Bronchial epithelial cell (primary cell): ENCODE measurements around the gene RALGDS. TPM values are rescaled to one million over a fixed set of nuclear protein-coding genes. Genes with fewer than 3 reads are reported as not detected.

Source experiments
- DNase-seq: peaks from one replicate; pipeline ENCODE4 v3.0.0-alpha.2; 2010; ENCODE audit warnings: low read depth
- FAIRE-seq: peaks from 2 replicates; lab custom pipeline; 2011; peaks lifted over from hg19 to GRCh38; lab: Jason Lieb, UNC
- H3K27me3 ChIP-seq: 2 replicates; pipeline ENCODE4 v1.5.1; 2011; ENCODE audit warnings: low read length; ENCODE audit not compliant: control insufficient read depth, insufficient read depth
- H3K36me3 ChIP-seq: 2 replicates; pipeline ENCODE4 v1.5.1; 2011; ENCODE audit warnings: low read length; ENCODE audit not compliant: control insufficient read depth, insufficient read depth
- H3K4me3 ChIP-seq: 2 replicates; pipeline ENCODE4 v1.5.1; 2011; ENCODE audit warnings: mild to moderate bottlenecking, low read depth, low read length, control low read depth
- CTCF ChIP-seq: IDR thresholded peaks from 2 replicates; pipeline ENCODE4 v1.5.1; 2011; ENCODE audit warnings: mild to moderate bottlenecking, moderate library complexity, low read length, control low read depth, inconsistent platforms; ENCODE audit not compliant: insufficient read depth, severe bottlenecking
- total RNA-seq: library from RNA; depleted of rRNA; stranded (reverse); fragments of >200 nt; gene quantifications from 2 replicates; pipeline ENCODE4 v1.2.1, GENCODE V29; 2014

The RALGDS gene
- total RNA-seq, 1 donor from 2014 or later, result 18.7 TPM

- Histone ChIP-seq H3K27me3 (no peaks in the 10 kb centered on the region), H3K36me3 (peaks cover 7% of the 10 kb centered on the region), H3K4me3 (no peak overlapping the region)
- DNase-seq, result no peak
- no peak for FAIRE-seq
- TF ChIP-seq CTCF, result no peak
These were observed 60.6 kb downstream of the RALGDS start for GRCh38 chr9:133060417-133060841.

- no peak for TF ChIP-seq CTCF
- no peak overlapping the region for H3K4me3 ChIP-seq
- peak; percentile 82 for DNase-seq
- H3K27me3 ChIP-seq, result no peaks in the 10 kb centered on the region
- H3K36me3 ChIP-seq, result peaks cover 8% of the 10 kb centered on the region
- FAIRE-seq, result no peak
These were observed 61.4 kb downstream of the RALGDS start for GRCh38 chr9:133059623-133060022.

GRCh38 chr9:133058550-133059320 is 62.3 kb downstream of the RALGDS start:
- no peaks in the 10 kb centered on the region for H3K27me3 ChIP-seq
- FAIRE-seq (peak; percentile 40), DNase-seq (no peak)
- TF ChIP-seq CTCF, result no peak
- H3K4me3 ChIP-seq, result no peak overlapping the region
- peaks cover 10% of the 10 kb centered on the region for H3K36me3 ChIP-seq

GRCh38 chr9:133058071-133058470 is 63.0 kb downstream of the RALGDS start:
- no peak for TF ChIP-seq CTCF
- no peak overlapping the region for H3K4me3 ChIP-seq
- FAIRE-seq, result no peak
- H3K27me3 ChIP-seq, result no peaks in the 10 kb centered on the region
- H3K36me3 ChIP-seq, result peaks cover 13% of the 10 kb centered on the region
- DNase-seq, result no peak

GRCh38 chr9:133057553-133057952 is 63.5 kb downstream of the RALGDS start:
- Histone ChIP-seq H3K4me3 (no peak overlapping the region), H3K36me3 (peaks cover 14% of the 10 kb centered on the region), H3K27me3 (no peaks in the 10 kb centered on the region)
- DNase-seq (no peak), FAIRE-seq (no peak)
- TF ChIP-seq CTCF, result no peak
